Hematopoietic multipotent progenitor cell (in vitro differentiated cells): ENCODE data around the gene PRPH. TPM values are rescaled to one million over a fixed set of nuclear protein-coding genes. Genes with fewer than 3 reads are reported as not detected.
"Not testable (repeated sequence)": the region's sequence is repeated elsewhere in the genome, so short reads cannot be mapped to it uniquely, and the experiment has no call there.

ENCODE experiments used
- DNase-seq, 3 donors: peaks; one replicate each; pipeline ENCODE4 v3.0.0-alpha.2; 2011 to 2015; ENCODE audit warnings: low read depth in 2 of 3, low spot score in 2 of 3
- total RNA-seq: library from RNA; depleted of rRNA; stranded (reverse); fragments of >200 nt; gene quantifications from one replicate; pipeline ENCODE4 v1.2.3, GENCODE V29; 2012

The PRPH gene
- under 0.01 TPM for total RNA-seq

GRCh38 chr12:49295082-49295936, at the start of gene PRPH:
Gene PRPH, plus strand, starts transcription at chr12:49295147. Its CDS starts 54 bp downstream, at chr12:49295201.
- DNase-seq, result peak in 1 of 3 donors; percentile 25

- no peak for DNase-seq
Observed at GRCh38 chr12:49251357-49251756, 43.6 kb upstream of the PRPH start.

DNA sequence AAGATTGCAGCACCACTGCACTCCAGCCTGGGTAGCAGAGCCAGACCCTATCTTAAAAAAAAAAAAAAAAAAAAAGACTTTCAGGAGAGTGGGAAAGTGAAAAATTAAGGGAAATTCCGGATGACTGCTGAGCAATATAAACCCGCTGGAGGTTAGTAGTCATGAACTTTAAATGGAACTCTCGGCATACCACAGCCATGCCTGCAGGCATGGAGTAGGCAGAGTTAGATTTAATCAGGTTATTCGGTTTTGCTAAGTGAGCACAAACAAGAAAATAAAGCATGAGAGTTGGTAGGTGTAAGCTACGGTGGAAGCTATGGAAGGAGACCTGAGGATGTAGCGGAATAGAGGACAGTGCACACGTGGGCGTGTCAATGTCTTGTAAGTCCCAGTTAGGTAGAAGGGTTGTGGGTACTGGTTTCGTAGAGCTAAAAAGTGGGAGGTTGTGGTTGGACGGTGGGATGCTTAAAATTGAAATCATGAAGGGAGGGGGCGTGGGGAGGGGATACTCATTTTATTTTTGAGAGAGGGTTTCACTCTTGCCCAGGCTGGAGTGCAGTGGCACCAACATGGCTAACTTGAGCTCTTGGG, 41.8 kb upstream of the PRPH start:
- DNase-seq, result no peak

GRCh38 chr12:49255456-49255855, 39.5 kb upstream of the PRPH start:
- DNase-seq, result not testable (repeated sequence)

DNA sequence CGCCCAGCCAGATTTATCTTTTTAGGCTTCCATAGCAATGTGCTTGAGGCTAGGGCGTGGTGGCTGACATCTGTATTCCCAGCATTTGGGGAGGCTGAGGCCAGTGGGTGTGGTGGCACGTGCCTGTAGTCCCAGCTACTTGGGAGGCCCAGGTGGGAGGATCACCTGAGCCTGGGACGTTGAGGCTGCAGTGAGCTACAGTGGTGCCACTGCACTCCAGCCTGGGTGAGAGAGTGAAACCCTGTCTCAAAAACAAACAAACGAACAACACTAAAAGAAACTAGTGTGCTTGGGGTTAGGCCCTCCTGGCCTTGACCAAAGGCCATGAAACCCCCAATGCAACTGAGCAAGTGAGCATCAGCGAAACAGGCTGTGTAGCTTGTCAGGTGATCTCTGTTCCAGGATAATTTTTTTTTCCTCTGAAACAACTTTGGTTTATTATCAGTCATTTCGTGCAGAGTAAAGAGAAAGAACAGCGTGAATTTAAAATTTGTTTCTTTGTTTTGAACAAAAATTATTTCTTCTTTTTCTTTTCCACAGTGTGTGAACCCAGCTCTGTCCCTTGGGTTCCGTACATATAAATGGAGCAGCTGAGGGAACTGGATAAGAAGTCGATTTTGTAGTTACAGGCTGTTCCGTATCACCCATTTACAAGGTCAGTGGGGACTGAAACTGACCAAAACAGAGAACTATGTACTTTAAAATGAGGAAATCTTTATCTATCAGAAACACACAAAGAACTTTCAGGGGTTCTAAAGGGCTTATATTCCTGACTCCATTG, 38.9 kb upstream of the PRPH start:
- no peak for DNase-seq

GRCh38 chr12:49257508-49258184, 37.3 kb upstream of the PRPH start:
- not testable (repeated sequence) for DNase-seq

- no peak for DNase-seq
Observed at GRCh38 chr12:49259452-49259851, 35.5 kb upstream of the PRPH start.

- DNase-seq, result no peak
Observed at GRCh38 chr12:49260166-49260565, 34.8 kb upstream of the PRPH start.

GRCh38 chr12:49260571-49261363, 34.2 kb upstream of the PRPH start:
- no peak for DNase-seq

DNA sequence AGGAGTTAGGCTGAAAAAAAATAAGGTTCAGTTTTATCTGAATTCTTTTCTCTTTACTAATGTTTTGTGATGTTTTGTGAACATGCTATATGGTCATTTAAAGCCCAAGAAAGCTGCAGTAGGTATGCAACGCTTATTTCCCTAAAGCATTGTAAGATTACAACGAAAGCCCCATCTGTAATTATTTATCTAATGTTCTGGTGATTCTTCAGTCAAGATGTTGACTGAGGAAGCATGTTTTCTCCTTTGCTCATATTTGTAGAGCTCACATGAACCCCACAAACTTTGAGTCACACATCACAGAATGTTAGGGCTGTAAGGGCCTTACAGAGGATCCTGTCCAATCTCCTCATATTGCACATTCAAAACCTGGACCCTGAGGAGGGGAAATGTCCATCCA, 33.2 kb upstream of the PRPH start:
- DNase-seq, result no peak

DNA sequence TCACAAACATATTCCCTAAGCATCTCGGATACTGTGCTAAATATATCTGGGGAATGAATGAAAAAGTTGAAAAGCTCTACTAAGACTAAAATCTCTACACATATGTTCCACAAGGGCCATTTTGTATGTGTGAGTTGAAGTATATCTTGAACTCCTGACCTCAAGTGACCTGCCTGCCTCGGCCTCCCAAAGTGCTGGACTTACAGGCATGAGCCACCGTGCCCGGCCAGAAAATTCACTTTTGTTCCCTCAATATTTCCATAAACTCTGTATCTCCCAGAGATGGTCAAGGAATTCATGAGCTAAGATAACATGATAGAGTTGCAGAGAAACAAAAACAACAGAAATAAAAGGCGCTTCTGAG, 31.6 kb upstream of the PRPH start:
- no peak for DNase-seq

- peak in 2 of 3 donors; percentile 28 to 37 for DNase-seq
Observed at GRCh38 chr12:49264466-49264872, 30.5 kb upstream of the PRPH start.

GRCh38 chr12:49264873-49265792, 29.8 kb upstream of the PRPH start, which contains the start of gene TUBA1C:
Gene TUBA1C, plus strand, starts transcription at chr12:49265082. Its CDS starts 100 bp downstream, at chr12:49265182.
- peak; percentile 63 to 91 (median 89) for DNase-seq

DNA sequence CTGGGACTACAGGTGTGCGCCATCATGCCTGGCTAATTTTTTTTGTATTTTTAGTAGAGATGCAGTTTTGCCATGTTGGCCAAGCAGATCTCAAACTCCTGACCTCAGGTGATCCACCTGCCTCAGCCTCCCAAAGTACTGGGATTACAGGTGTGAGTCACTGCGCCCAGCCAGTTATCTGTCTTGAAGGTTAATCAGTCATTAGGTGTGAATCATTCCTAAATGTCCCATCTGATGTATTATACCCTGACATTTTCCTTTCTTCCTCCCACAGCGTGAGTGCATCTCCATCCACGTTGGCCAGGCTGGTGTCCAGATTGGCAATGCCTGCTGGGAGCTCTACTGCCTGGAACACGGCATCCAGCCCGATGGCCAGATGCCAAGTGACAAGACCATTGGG, 25.8 kb upstream of the PRPH start:
- DNase-seq, result not testable (repeated sequence)

DNA sequence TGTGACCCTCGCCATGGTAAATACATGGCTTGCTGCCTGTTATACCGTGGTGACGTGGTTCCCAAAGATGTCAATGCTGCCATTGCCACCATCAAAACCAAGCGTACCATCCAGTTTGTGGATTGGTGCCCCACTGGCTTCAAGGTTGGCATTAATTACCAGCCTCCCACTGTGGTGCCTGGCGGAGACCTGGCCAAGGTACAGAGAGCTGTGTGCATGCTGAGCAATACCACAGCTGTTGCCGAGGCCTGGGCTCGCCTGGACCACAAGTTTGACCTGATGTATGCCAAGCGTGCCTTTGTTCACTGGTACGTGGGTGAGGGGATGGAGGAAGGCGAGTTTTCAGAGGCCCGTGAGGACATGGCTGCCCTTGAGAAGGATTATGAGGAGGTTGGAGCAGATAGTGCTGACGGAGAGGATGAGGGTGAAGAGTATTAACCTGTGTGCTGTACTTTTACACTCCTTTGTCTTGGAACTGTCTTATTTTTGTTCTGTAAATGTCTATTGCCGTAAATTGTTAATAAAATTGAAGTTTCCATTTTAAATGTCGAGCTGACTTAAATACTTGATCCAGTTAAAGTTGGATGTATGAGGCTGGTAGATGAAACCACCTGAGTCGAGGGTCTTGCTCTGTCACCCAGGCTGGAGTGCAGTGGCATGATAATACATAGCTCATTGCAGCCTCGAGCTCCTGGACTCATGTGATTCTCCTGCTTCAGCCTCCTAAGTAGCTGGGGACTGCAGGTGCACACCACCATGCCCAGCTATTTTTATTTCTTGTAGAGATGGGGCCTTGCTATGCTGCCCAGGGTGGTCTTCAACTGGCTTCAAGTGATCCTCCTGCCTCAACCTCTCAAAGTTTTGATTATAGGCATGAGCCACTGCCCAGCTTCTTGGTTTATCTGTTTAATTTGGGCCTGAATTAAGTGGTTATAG, 21.9 kb upstream of the PRPH start:
- no peak for DNase-seq

DNA sequence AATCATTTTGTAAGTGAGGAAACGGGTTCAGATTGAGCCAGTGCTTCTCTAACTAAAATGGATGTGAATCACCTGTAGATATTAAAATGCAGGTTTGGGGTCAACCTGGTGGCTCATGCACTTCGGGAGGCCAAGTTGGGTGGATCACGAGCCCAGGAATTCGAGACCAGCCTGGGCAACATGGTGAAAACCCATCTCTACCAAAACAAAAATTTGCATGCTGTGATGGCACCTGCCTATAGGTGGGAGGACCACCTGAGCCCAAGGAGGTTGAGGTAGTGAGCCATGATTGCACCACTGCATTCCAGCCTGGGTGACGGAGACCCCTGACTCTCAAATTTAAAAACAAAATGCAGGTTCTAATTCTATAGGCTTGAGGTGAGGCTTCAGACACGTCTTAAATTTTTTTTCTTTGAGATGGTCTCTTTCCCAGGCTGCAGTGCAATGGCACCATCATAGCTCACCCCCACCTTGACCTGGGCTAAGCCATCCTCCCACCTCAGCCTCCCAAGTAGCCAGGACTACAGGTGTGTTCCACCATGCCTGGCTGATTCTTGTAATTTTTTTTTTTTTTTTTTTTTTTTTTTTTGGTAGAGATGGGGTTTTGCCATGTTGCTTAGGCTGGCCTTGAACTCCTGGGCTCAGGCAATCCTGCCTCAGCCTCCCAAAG, 21.1 kb upstream of the PRPH start:
- no peak for DNase-seq

- DNase-seq, result no peak
Observed at GRCh38 chr12:49274396-49275069, 20.4 kb upstream of the PRPH start.
